HCT116 (cell line): ENCODE measurements around the gene SIRT7. TPM values are rescaled to one million over a fixed set of nuclear protein-coding genes. Genes with fewer than 3 reads are reported as not detected.

Experiments
- ATAC-seq: fragments of 200-7000 bp; cut with Tn5 transposase; 2 replicates; pipeline ENCODE4 v1.9.1; 2020; ENCODE audit warnings: mild to moderate bottlenecking, moderate library complexity
- BruUV-seq: library from RNA; stranded (reverse); fragments of 400-500 nt; replicated peaks from 2 replicates; lab custom pipeline; 2021; lab: Mats Ljungman, UMichigan
- CTCF ChIA-PET: fragments of 300-600 bp; sonication (Branson Sonifier 250); formaldehyde crosslinking; loops from one replicate; lab custom pipeline; 2021; ENCODE audit warnings: antibody characterized with exemption; lab: Charles Lee
- POLR2A ChIA-PET: fragments of 300-600, 350-600 bp; sonication (Branson Sonifier 250); formaldehyde crosslinking; loops from one replicate; lab custom pipeline; 2021; ENCODE audit warnings: antibody characterized with exemption; lab: Charles Lee
- RAD21 ChIA-PET, 2 experiments: fragments of 300-600 bp; sonication (Branson Sonifier 250); formaldehyde crosslinking; loops; one replicate each; lab custom pipeline; 2023; ENCODE audit warnings: low total read pairs in 2 of 2; ENCODE audit not compliant: uncharacterized antibody in 2 of 2, unreplicated experiment in 2 of 2, low non-redundant PET in 1 of 2; lab: Charles Lee
- DNase-seq: peaks from one replicate; pipeline ENCODE4 v3.0.0-alpha.2; 2010; ENCODE audit warnings: low read depth, low spot score
- H2AFZ ChIP-seq: fragments of 200-600 bp; shearing (Covaris generic), sonication (generic); 2 replicates; pipeline ENCODE4 v1.6.1; 2017; ENCODE audit warnings: low read depth, mixed run types, mixed read lengths, antibody characterized with exemption, low read length; ENCODE audit not compliant: poor library complexity, severe bottlenecking
- H3K27ac ChIP-seq: 2 replicates; pipeline ENCODE4 v1.5.1; 2012; ENCODE audit warnings: low read depth, low read length
- H3K27me3 ChIP-seq: fragments of 200-600 bp; sonication (generic); 2 replicates; pipeline ENCODE4 v1.6.1; 2016; ENCODE audit warnings: mixed run types, low read length, mixed read lengths; ENCODE audit not compliant: insufficient read depth
- H3K36me3 ChIP-seq, 2 experiments: fragments of 200-500 bp in 1 of 2; fragments of 200-600 bp in 1 of 2; sonication (Bioruptor generic) in 1 of 2; sonication (generic) in 1 of 2; 2 replicates each; pipeline versions ENCODE4 v1.5.1 to v1.6.1; 2014 to 2016; ENCODE audit warnings: low read length in 2 of 2, inconsistent platforms in 1 of 2, mixed read lengths in 1 of 2, mixed run types in 1 of 2; ENCODE audit not compliant: insufficient read depth in 2 of 2, control insufficient read depth in 1 of 2
- H3K4me1 ChIP-seq, 2 experiments: fragments of 200-600 bp in 1 of 2; sonication (generic) in 1 of 2; 2 replicates each; pipeline versions ENCODE4 v1.5.1 to v1.6.1; 2012 to 2017; ENCODE audit warnings: low read length in 2 of 2, inconsistent platforms in 1 of 2, mild to moderate bottlenecking in 1 of 2, mixed read lengths in 1 of 2, mixed run types in 1 of 2, moderate library complexity in 1 of 2; ENCODE audit not compliant: insufficient read depth in 2 of 2, control insufficient read depth in 1 of 2
- H3K4me2 ChIP-seq: fragments of 200-600 bp; sonication (generic); 2 replicates; pipeline ENCODE4 v1.6.1; 2017; ENCODE audit warnings: mixed run types, low read length, mixed read lengths
- H3K4me3 ChIP-seq, 2 experiments: fragments of 200-600 bp in 1 of 2; sonication (generic) in 1 of 2; replicated peaks in 1 of 2; 2 replicates each; pipeline ENCODE4 v1.5.1; 2011 to 2016; ENCODE audit warnings: low read length in 2 of 2, control low read depth in 1 of 2, low read depth in 1 of 2, mild to moderate bottlenecking in 1 of 2, mixed read lengths in 1 of 2, mixed run types in 1 of 2
- H3K79me2 ChIP-seq: fragments of 200-600 bp; sonication (generic); 2 replicates; pipeline ENCODE4 v1.6.1; 2017; ENCODE audit warnings: mild to moderate bottlenecking, mixed run types, low read length, moderate library complexity, mixed read lengths; ENCODE audit not compliant: insufficient read depth
- H3K9ac ChIP-seq: fragments of 200-600 bp; sonication (generic); 2 replicates; pipeline ENCODE4 v1.6.1; 2016; ENCODE audit warnings: low read length, mixed read lengths
- H3K9me2 ChIP-seq: fragments of 200-600 bp; sonication (generic), shearing (Covaris generic); 2 replicates; pipeline ENCODE4 v1.6.1; 2017; ENCODE audit warnings: mixed run types, mild to moderate bottlenecking, moderate library complexity; ENCODE audit not compliant: insufficient read depth
- H3K9me3 ChIP-seq, 2 experiments: fragments of 200-500 bp in 1 of 2; fragments of 200-600 bp in 1 of 2; sonication (Bioruptor generic) in 1 of 2; sonication (generic) in 1 of 2; 2 replicates each; pipeline ENCODE4 v1.6.1; 2014 to 2017; ENCODE audit warnings: low read length in 2 of 2, mixed read lengths in 2 of 2, inconsistent platforms in 1 of 2, low read depth in 1 of 2, mild to moderate bottlenecking in 1 of 2, mixed run types in 1 of 2, moderate library complexity in 1 of 2; ENCODE audit not compliant: control insufficient read depth in 1 of 2, insufficient read depth in 1 of 2
- H4K20me1 ChIP-seq: fragments of 200-600 bp; sonication (generic), shearing (Covaris generic); 2 replicates; pipeline ENCODE4 v1.6.1; 2017; ENCODE audit warnings: mixed run types, mild to moderate bottlenecking, moderate library complexity; ENCODE audit not compliant: insufficient read depth
- CTCF ChIP-seq, 3 experiments: fragments of 200-600 bp in 1 of 3; sonication (generic) in 1 of 3; IDR thresholded peaks in 2 of 3; conservative IDR thresholded peaks in 1 of 3; 2 replicates each; pipeline ENCODE4 v1.5.1; 2012 to 2017; ENCODE audit warnings: low read depth in 2 of 3, low read length in 2 of 3, antibody characterized with exemption in 1 of 3, borderline replicate concordance in 1 of 3, control low read depth in 1 of 3, mild to moderate bottlenecking in 1 of 3, mixed read lengths in 1 of 3, mixed run types in 1 of 3, moderate library complexity in 1 of 3; ENCODE audit not compliant: insufficient read depth in 1 of 3
- EGR1 ChIP-seq: IDR thresholded peaks from 2 replicates; pipeline ENCODE4 v1.6.1; 2012; ENCODE audit warnings: low read depth
- EZH2 ChIP-seq: fragments of 200-600 bp; sonication (generic); IDR thresholded peaks from 2 replicates; pipeline ENCODE4 v1.6.1; 2017; ENCODE audit warnings: antibody characterized with exemption, mixed run types
- EZH2phosphoT487 ChIP-seq: fragments of 200-600 bp; IDR thresholded peaks from 2 replicates; pipeline ENCODE4 v1.6.1; 2018; ENCODE audit warnings: antibody characterized with exemption, borderline replicate concordance
- MAX ChIP-seq: IDR thresholded peaks from 2 replicates; pipeline ENCODE4 v1.6.1; 2012
- POLR2A ChIP-seq: IDR thresholded peaks from 2 replicates; pipeline ENCODE4 v1.7.0; 2011; ENCODE audit warnings: borderline replicate concordance; ENCODE audit not compliant: insufficient read depth, insufficient read length; ENCODE audit errors: extremely low read depth
- POLR2AphosphoS5 ChIP-seq: IDR thresholded peaks from 2 replicates; pipeline ENCODE4 v1.6.1; 2011; ENCODE audit warnings: mild to moderate bottlenecking, low read depth, low read length, moderate library complexity
- RAD21 ChIP-seq: IDR thresholded peaks from 2 replicates; pipeline ENCODE4 v1.6.1; 2012; ENCODE audit warnings: low read depth, mild to moderate bottlenecking
- SIN3A ChIP-seq: IDR thresholded peaks from 2 replicates; pipeline ENCODE4 v1.6.1; 2012; ENCODE audit warnings: low read depth
- TCF7L2 ChIP-seq: IDR thresholded peaks from 2 replicates; pipeline ENCODE4 v1.7.0; 2011; ENCODE audit warnings: borderline replicate concordance, inconsistent platforms; ENCODE audit not compliant: insufficient read depth, insufficient read length; ENCODE audit errors: extremely low read depth
- ZBTB33 ChIP-seq: IDR thresholded peaks from 2 replicates; pipeline ENCODE4 v1.6.1; 2011; ENCODE audit warnings: mild to moderate bottlenecking, low read length, moderate library complexity; ENCODE audit not compliant: insufficient replicate concordance; ENCODE audit errors: extremely low read depth
- ZFX ChIP-seq: fragments of 450-650 bp; IDR thresholded peaks from 2 replicates; pipeline ENCODE4 v1.6.1; 2017
- ZNF274 ChIP-seq: fragments of 200-500 bp; sonication (Bioruptor generic); IDR thresholded peaks from 2 replicates; pipeline ENCODE4 v1.6.1; 2014; ENCODE audit warnings: mild to moderate bottlenecking, low read depth, low read length, inconsistent platforms
- intact Hi-C: fragments of 100-400 bp; cut with micrococcal nuclease; formaldehyde crosslinking; loops from 2 replicates; pipeline ENCODE4 v1.10.0; 2022
- total RNA-seq: library from RNA; stranded (reverse); gene quantifications from one replicate; pipeline ENCODE4 v1.2.1, GENCODE V29; 2021; ENCODE audit not compliant: unreplicated experiment

SIRT7 gene
- total RNA-seq, 1 experiment from 2014 or later: 62.6 TPM

GRCh38 chr17:81927653-81928543 lies 9.9 kb upstream of the SIRT7 start, which contains the start of gene MAFG:
TSS of gene MAFG (minus strand) at chr17:81927735. CDS start at chr17:81923185, 4,550 bp downstream.
- Histone ChIP-seq H3K4me3 (peak within 1 kb of the TSS; percentile 89 to 93), H4K20me1 (no peaks in the 10 kb centered on the region), H3K27ac (peak within 1 kb of the TSS; percentile 97), H3K4me2 (peak within 1 kb of the TSS; percentile 95), H3K9me2 (no peaks in the 10 kb centered on the region), H3K4me1 (peaks cover 44 to 77% of the 10 kb centered on the region in 2 experiments), H3K9ac (peak within 1 kb of the TSS; percentile 91), H3K79me2 (peaks cover 48% of the 10 kb centered on the region), H3K27me3 (no peaks in the 10 kb centered on the region), H3K9me3 (no peaks in the 10 kb centered on the region), H3K36me3 (peaks cover 0 to 5% of the 10 kb centered on the region in 2 experiments; a peak in 1 of 4 replicates), H2AFZ (no peak within 1 kb of the TSS)
- POLR2A ChIA-PET: interaction anchor here (0.7 to 4.6 kb wide), 5 partner anchors 9 to 215 kb away, joined by 3 to 18 read pairs (median 4); partner anchors contain the start of genes CENPX, LRRC45 and PYCR1
- DNase-seq: peak; percentile 87
- intact Hi-C loops: loop anchor here (5.0 kb wide), 1 partner anchor 56 kb away; the partner anchor contains the start of gene ARHGDIA
- CTCF ChIA-PET: interaction anchor here (0.7 to 2.1 kb wide), 9 partner anchors 8 to 110 kb away, joined by 3 to 7 read pairs (median 5); partner anchors contain the start of genes ARHGDIA, CENPX, DCXR and LRRC45
- peak; percentile 62 for ATAC-seq
- no TSS peak for BruUV-seq
- TF ChIP-seq ZNF274: no peak
- TF ChIP-seq POLR2A: peak; percentile 24
- no peak for TF ChIP-seq EZH2
- TF ChIP-seq TCF7L2: peak; percentile 81
- no peak for TF ChIP-seq EZH2phosphoT487
- TF ChIP-seq ZBTB33: peak; percentile 8
- peak; percentile 84 for TF ChIP-seq SIN3A
- TF ChIP-seq RAD21: no peak
- TF ChIP-seq CTCF (IDR thresholded peaks at IDR 0.05 in 2 of 3, conservative IDR thresholded peaks at IDR 0.05 in 1 of 3; ENCODE audit: borderline replicate concordance in 1 of 3, insufficient read depth in 1 of 3, low read depth in 2 of 3, low read length in 2 of 3): peak in 2 of 3 experiments; percentile 65 to 69; a peak in 5 of 6 replicates
- TF ChIP-seq EGR1: no peak
- peak; percentile 88 for TF ChIP-seq MAX
- peak; percentile 67 for TF ChIP-seq POLR2AphosphoS5
- peak; percentile 79 for TF ChIP-seq ZFX
- RAD21 ChIA-PET: interaction anchor here in 1 of 2 experiments (0.7 kb wide), 2 partner anchors 50 to 68 kb away, joined by 3 read pairs; no protein-coding TSS in a partner anchor
